GM10266 (cell line): ENCODE data around the gene P2RX5.
"Not testable (repeated sequence)": the region's sequence is repeated elsewhere in the genome, so short reads cannot be mapped to it uniquely, and the experiment has no call there.

Experiments
- DNase-seq: peaks from one replicate; pipeline ENCODE4 v3.0.0; 2012; ENCODE audit errors: extremely low spot score
- CTCF ChIP-seq: IDR thresholded peaks from 2 replicates; pipeline ENCODE4 v1.5.1; 2012; ENCODE audit warnings: mild to moderate bottlenecking, low read depth; ENCODE audit not compliant: control insufficient read depth, insufficient read depth; ENCODE audit errors: missing control alignments

Gene P2RX5

GRCh38 chr17:3710951-3711383 lies 15.0 kb upstream of the P2RX5 start:
- peak; percentile 82 for DNase-seq
- no peak for TF ChIP-seq CTCF

GRCh38 chr17:3708366-3708765 lies 12.4 kb upstream of the P2RX5 start:
- DNase-seq, result no peak
- no peak for TF ChIP-seq CTCF

- not testable (repeated sequence) for DNase-seq
Measured at GRCh38 chr17:3705718-3705984, 9.7 kb upstream of the P2RX5 start.

- no peak for TF ChIP-seq CTCF
- no peak for DNase-seq
Measured at GRCh38 chr17:3704931-3705717, 9.2 kb upstream of the P2RX5 start.

- not testable (repeated sequence) for DNase-seq
Measured at GRCh38 chr17:3702041-3702539, 6.1 kb upstream of the P2RX5 start.

GRCh38 chr17:3699951-3700350 lies 4.0 kb upstream of the P2RX5 start:
- no peak for DNase-seq
- no peak for TF ChIP-seq CTCF

GRCh38 chr17:3698139-3698538 lies 2.2 kb upstream of the P2RX5 start:
- TF ChIP-seq CTCF, result no peak
- DNase-seq, result no peak

- TF ChIP-seq CTCF, result no peak
- no peak for DNase-seq
Measured at GRCh38 chr17:3697103-3697476, 1.1 kb upstream of the P2RX5 start.
